Cerebellar nuclear complex (tissue), 1 donor: ENCODE measurements around the gene RHAG.
"Not testable (repeated sequence)": the region's sequence is repeated elsewhere in the genome, so short reads cannot be mapped to it uniquely, and the experiment has no call there.

Experiments
- DNase-seq, 2 experiments: peaks; one replicate each; lab custom pipeline; 2025; lab: John Stamatoyannopoulos, UW

The RHAG gene

GRCh38 chr6:49636713-49637349, at the start of gene RHAG:
Gene RHAG (minus strand): TSS chr6:49636839. CDS start chr6:49636812, 27 bp downstream.
- DNase-seq = no peak

GRCh38 chr6:49676671-49677281, 40.1 kb upstream of the RHAG start:
- no peak for DNase-seq

- no peak for DNase-seq
These were observed 39.2 kb upstream of the RHAG start for GRCh38 chr6:49675816-49676215.

- DNase-seq = no peak
These were observed 31.5 kb upstream of the RHAG start for GRCh38 chr6:49668083-49668511.

GRCh38 chr6:49666930-49667757, 30.5 kb upstream of the RHAG start:
- no peak for DNase-seq

GRCh38 chr6:49666480-49666879, 29.8 kb upstream of the RHAG start:
- no peak for DNase-seq

GRCh38 chr6:49664817-49665216, 28.2 kb upstream of the RHAG start:
- no peak for DNase-seq

- DNase-seq = not testable (repeated sequence)
These were observed 27.4 kb upstream of the RHAG start for GRCh38 chr6:49664054-49664453.

GRCh38 chr6:49662892-49663261, 26.2 kb upstream of the RHAG start:
- DNase-seq = no peak

GRCh38 chr6:49662231-49662891, 25.7 kb upstream of the RHAG start:
- DNase-seq = no peak

GRCh38 chr6:49653942-49654341, 17.3 kb upstream of the RHAG start:
- no peak for DNase-seq

GRCh38 chr6:49653438-49653837, 16.8 kb upstream of the RHAG start:
- DNase-seq = no peak

GRCh38 chr6:49651239-49651638, 14.6 kb upstream of the RHAG start:
- DNase-seq = no peak

GRCh38 chr6:49649988-49650387, 13.3 kb upstream of the RHAG start:
- no peak for DNase-seq

- no peak for DNase-seq
These were observed 11.4 kb upstream of the RHAG start for GRCh38 chr6:49648036-49648435.

GRCh38 chr6:49647476-49647875, 10.8 kb upstream of the RHAG start:
- no peak for DNase-seq

- DNase-seq = no peak
These were observed 10.3 kb upstream of the RHAG start for GRCh38 chr6:49646942-49647341.

- DNase-seq = no peak
These were observed 9.6 kb upstream of the RHAG start for GRCh38 chr6:49646130-49646824.

GRCh38 chr6:49645139-49645538, 8.5 kb upstream of the RHAG start:
- no peak for DNase-seq

- no peak for DNase-seq
These were observed 2.7 kb upstream of the RHAG start for GRCh38 chr6:49639177-49639817.

GRCh38 chr6:49637350-49637731, 702 bp upstream of the RHAG start:
- DNase-seq = no peak
